Spleen (tissue), 11 donors: ENCODE results near the gene CCL22. TPM values are rescaled to one million over a fixed set of nuclear protein-coding genes. Genes with fewer than 3 reads are reported as not detected.

ENCODE experiments used
- DNase-seq: peaks from one replicate; pipeline ENCODE4 v3.0.0-alpha.2; 2020
- H3K27ac ChIP-seq, 8 donors: fragments of 200-600 bp; sonication (generic) in 7 of 8; 1 replicate in 4 of 8; 2 replicates in 4 of 8; pipeline versions ENCODE4 v1.5.0 to v1.8.0; 2016 to 2021; ENCODE audit warnings: inconsistent platforms in 4 of 8, mild to moderate bottlenecking in 4 of 8, moderate library complexity in 1 of 8
- H3K27me3 ChIP-seq, 7 donors: fragments of 200-600 bp; sonication (generic) in 6 of 7; replicated peaks in 1 of 7; 1 replicate in 4 of 7; 2 replicates in 3 of 7; pipeline versions ENCODE4 v1.5.0 to v1.8.0; 2016 to 2021; ENCODE audit warnings: inconsistent platforms in 3 of 7, mild to moderate bottlenecking in 1 of 7
- H3K36me3 ChIP-seq, 6 donors: fragments of 200-600 bp; sonication (generic) in 5 of 6; 1 replicate in 4 of 6; 2 replicates in 2 of 6; pipeline versions ENCODE4 v1.5.0 to v1.8.0; 2016 to 2021; ENCODE audit warnings: inconsistent platforms in 2 of 6
- H3K4me1 ChIP-seq, 6 donors: fragments of 200-600 bp; sonication (generic) in 5 of 6; 1 replicate in 3 of 6; 2 replicates in 3 of 6; pipeline versions ENCODE4 v1.5.0 to v1.8.0; 2016 to 2021; ENCODE audit warnings: inconsistent platforms in 3 of 6
- H3K4me3 ChIP-seq, 8 donors: fragments of 200-600 bp; sonication (generic) in 7 of 8; 1 replicate in 4 of 8; 2 replicates in 4 of 8; pipeline versions ENCODE4 v1.5.0 to v1.8.0; 2016 to 2021; ENCODE audit warnings: inconsistent platforms in 4 of 8, mild to moderate bottlenecking in 4 of 8, moderate library complexity in 2 of 8
- H3K9me3 ChIP-seq, 8 donors: fragments of 200-600 bp; sonication (generic) in 7 of 8; 1 replicate in 4 of 8; 2 replicates in 4 of 8; pipeline versions ENCODE4 v1.5.0 to v1.8.0; 2016 to 2021; ENCODE audit warnings: inconsistent platforms in 4 of 8
- POLR2A ChIP-seq, 3 donors: fragments of 450-650 bp; IDR thresholded peaks; one replicate each; pipeline ENCODE4 v1.5.1; 2017; ENCODE audit warnings: antibody characterized with exemption in 3 of 3, mild to moderate bottlenecking in 1 of 3
- POLR2AphosphoS5 ChIP-seq, 3 donors: sonication (generic); formaldehyde crosslinking; IDR thresholded peaks; one replicate each; pipeline ENCODE4 v1.5.1; 2017; ENCODE audit warnings: antibody characterized with exemption in 3 of 3
- WGBS, 5 donors: extraction: QIAGEN DNeasy Blood & Tissue Kit in 3 of 5; methylation state at CpG; one replicate each; pipeline versions ENCODE4 v1.1.5 to v1.1.7; 2013 to 2018; 5-methylcytosine and 5-hydroxymethylcytosine counted together
- intact Hi-C: fragments of 100-400 bp; cut with DNase I; formaldehyde crosslinking; loops from one replicate; pipeline ENCODE4 v1.15.0; 2023; ENCODE audit warnings: low total_unique reads
- polyA plus RNA-seq, 3 donors: library from polyadenylated mRNA; stranded (reverse); fragments of 200-250 nt; gene quantifications; one replicate each; pipeline ENCODE4 v1.2.1, GENCODE V29; 2013
- total RNA-seq, 7 donors: library from RNA; depleted of rRNA in 3 of 7; stranded (reverse); fragments of >200 nt in 3 of 7; fragmentation: NEBNext Ultra II Directional in 4 of 7; extraction: Animal tissue kit (Norgen Biotek cat#: 25700) in 4 of 7; gene quantifications; one replicate each; pipeline versions ENCODE4 v1.1.0 to v1.2.1, GENCODE V29; 2016 to 2021
- TF ChIP-seq, protein P1 (sequence below), 11 experiments: fragments of 200-600 bp in 7 of 11; fragments of 450-650 bp in 4 of 11; sonication (generic) in 4 of 11; IDR thresholded peaks in 8 of 11; conservative IDR thresholded peaks in 3 of 11; 1 replicate in 7 of 11; 2 replicates in 4 of 11; pipeline versions ENCODE4 v1.4.0 to v1.8.0; 2016 to 2021; ENCODE audit warnings: antibody characterized with exemption in 11 of 11, inconsistent platforms in 4 of 11, mild to moderate bottlenecking in 1 of 11
- donor health status: healthy with polysubstance abuse.
- donor health status: DM: no; HTN: no; CAD: no; lungs with moderate emphysema.
- donor health status: DM: no; HTN: no; CAD: no.
- donor health status: Bipolar disorder and iron deficiency.
- donor health status: healthy.
- donor health status: DM: no; HTN: no; CAD: no.
- donor health status: DM: yes; HTN: yes; CAD: no.

Gene CCL22
- total and polyA plus RNA-seq, 10 donors = 0.51 to 6.9 (median 1.7) TPM

DNA sequence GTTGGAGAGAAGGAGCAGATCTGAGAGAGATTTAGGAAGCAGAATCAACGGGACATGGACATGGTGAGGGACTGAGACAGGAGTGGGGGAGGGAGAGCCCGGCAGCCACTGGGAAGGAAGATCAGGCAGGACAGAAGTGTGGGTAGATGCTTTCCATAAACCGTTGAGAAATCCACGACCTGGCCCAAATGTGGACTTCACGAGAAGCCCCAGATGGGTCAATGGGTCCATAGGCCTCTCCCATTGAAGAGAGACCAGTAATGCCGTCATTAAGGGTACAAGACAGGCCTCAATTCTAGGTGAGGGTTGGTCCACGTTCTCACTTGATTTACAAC, 530 bp upstream of the CCL22 start:
- no peak for DNase-seq
- intact Hi-C loops = no loop called here
- no peaks in the 10 kb centered on the region for H3K9me3 ChIP-seq
- H3K4me1 ChIP-seq = peaks cover 0 to 13% (median 6%) of the 10 kb centered on the region in 6 donors
- no peak overlapping the region for H3K27ac ChIP-seq
- no peak overlapping the region for H3K4me3 ChIP-seq
- no peaks in the 10 kb centered on the region for H3K27me3 ChIP-seq
- no peaks in the 10 kb centered on the region for H3K36me3 ChIP-seq
- 67 to 82% (median 72%) methylated on average over 7 of the region's 7 CpGs for WGBS, 5 donors
- TF ChIP-seq POLR2AphosphoS5 (IDR thresholded peaks at IDR 0.05) = no peak
- TF ChIP-seq, protein P1, sequence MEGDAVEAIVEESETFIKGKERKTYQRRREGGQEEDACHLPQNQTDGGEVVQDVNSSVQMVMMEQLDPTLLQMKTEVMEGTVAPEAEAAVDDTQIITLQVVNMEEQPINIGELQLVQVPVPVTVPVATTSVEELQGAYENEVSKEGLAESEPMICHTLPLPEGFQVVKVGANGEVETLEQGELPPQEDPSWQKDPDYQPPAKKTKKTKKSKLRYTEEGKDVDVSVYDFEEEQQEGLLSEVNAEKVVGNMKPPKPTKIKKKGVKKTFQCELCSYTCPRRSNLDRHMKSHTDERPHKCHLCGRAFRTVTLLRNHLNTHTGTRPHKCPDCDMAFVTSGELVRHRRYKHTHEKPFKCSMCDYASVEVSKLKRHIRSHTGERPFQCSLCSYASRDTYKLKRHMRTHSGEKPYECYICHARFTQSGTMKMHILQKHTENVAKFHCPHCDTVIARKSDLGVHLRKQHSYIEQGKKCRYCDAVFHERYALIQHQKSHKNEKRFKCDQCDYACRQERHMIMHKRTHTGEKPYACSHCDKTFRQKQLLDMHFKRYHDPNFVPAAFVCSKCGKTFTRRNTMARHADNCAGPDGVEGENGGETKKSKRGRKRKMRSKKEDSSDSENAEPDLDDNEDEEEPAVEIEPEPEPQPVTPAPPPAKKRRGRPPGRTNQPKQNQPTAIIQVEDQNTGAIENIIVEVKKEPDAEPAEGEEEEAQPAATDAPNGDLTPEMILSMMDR (IDR thresholded peaks at IDR 0.05 in 8 of 11, conservative IDR thresholded peaks at IDR 0.05 in 3 of 11) = no peak
- TF ChIP-seq POLR2A (IDR thresholded peaks at IDR 0.05) = no peak

DNA sequence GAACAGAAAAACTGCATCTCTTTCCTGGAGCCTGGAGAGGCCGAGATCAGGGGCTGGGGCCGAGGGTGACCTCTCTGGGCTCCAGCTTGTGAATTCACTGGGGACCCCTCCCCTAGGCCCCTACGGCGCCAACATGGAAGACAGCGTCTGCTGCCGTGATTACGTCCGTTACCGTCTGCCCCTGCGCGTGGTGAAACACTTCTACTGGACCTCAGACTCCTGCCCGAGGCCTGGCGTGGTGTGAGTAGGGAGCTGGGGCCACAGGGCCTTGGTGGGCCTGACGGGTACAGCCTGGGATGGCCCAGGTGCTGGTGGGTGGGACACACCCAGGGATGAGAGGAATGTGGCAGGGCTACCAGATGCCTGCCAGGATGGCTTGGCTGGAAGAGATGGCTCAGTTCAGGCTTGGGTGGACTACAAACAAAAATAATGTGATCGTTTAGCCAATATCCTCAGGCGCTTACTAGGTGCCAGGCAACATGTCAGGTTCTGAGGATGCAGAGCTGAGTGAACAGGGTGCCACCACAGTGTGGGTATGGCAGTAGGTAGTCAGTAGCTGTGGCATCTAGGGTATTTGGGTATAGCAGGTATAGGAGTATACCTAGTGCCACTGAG, 1.8 kb downstream of the CCL22 start:
- Histone ChIP-seq H3K27me3 (peaks cover 0 to 5% (median 0%) of the 10 kb centered on the region in 7 donors), H3K4me3 (no peak overlapping the region), H3K4me1 (peaks cover 0 to 13% (median 6%) of the 10 kb centered on the region in 6 donors), H3K9me3 (no peaks in the 10 kb centered on the region), H3K36me3 (no peaks in the 10 kb centered on the region), H3K27ac (no peak overlapping the region)
- TF ChIP-seq, protein P1 (IDR thresholded peaks at IDR 0.05 in 8 of 11, conservative IDR thresholded peaks at IDR 0.05 in 3 of 11) = no peak
- TF ChIP-seq POLR2AphosphoS5 (IDR thresholded peaks at IDR 0.05) (no peak), POLR2A (IDR thresholded peaks at IDR 0.05) (no peak)
- DNase-seq = peak; percentile 59
- intact Hi-C loops = no loop called here
- 84 to 94% (median 91%) methylated on average over 14 to 16 of the region's 16 CpGs for WGBS, 5 donors

DNA sequence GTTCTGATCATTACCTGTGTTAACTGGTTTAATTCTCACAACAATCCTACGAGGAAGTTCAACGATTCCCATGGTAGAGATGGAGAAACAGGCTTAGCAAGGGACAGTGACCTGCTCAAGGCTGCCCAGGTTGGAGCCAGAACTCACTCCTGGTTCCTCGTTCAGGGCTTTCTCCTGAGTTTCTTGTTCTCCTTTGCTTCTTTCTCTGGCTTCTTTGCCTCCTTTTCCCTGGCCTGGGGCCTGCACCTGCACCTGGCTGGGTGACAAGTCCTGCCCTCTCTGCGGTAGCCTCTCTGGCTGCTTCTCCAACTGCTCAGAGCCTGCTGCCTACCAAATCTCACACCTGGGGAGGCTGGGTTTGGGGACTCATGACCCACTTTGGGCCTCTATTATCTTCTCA, 2.8 kb downstream of the CCL22 start:
- Histone ChIP-seq H3K9me3 (no peaks in the 10 kb centered on the region), H3K27ac (no peak overlapping the region), H3K27me3 (peaks cover 0 to 15% (median 0%) of the 10 kb centered on the region in 7 donors), H3K4me1 (peaks cover 0 to 13% (median 6%) of the 10 kb centered on the region in 6 donors), H3K4me3 (no peak overlapping the region), H3K36me3 (no peaks in the 10 kb centered on the region)
- WGBS, 5 donors = 70 to 89% (median 77%) methylated on average over 4 of the region's 4 CpGs
- intact Hi-C loops = no loop called here
- TF ChIP-seq POLR2AphosphoS5 (IDR thresholded peaks at IDR 0.05) = no peak
- TF ChIP-seq, protein P1 (IDR thresholded peaks at IDR 0.05 in 8 of 11, conservative IDR thresholded peaks at IDR 0.05 in 3 of 11) = no peak
- no peak for TF ChIP-seq POLR2A (IDR thresholded peaks at IDR 0.05)
- DNase-seq = peak; percentile 38

DNA sequence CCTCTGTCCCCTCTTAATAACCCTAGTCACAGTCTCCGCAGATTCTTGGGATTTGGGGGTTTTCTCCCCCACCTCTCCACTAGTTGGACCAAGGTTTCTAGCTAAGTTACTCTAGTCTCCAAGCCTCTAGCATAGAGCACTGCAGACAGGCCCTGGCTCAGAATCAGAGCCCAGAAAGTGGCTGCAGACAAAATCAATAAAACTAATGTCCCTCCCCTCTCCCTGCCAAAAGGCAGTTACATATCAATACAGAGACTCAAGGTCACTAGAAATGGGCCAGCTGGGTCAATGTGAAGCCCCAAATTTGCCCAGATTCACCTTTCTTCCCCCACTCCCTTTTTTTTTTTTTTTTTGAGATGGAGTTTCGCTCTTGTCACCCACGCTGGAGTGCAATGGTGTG, 5.6 kb downstream of the CCL22 start:
- H3K9me3 ChIP-seq = no peaks in the 10 kb centered on the region
- H3K4me3 ChIP-seq = no peak overlapping the region
- intact Hi-C loops = no loop called here
- 85 to 98% (median 97%) methylated on average over 3 of the region's 3 CpGs for WGBS, 5 donors
- peaks cover 0 to 32% (median 0%) of the 10 kb centered on the region in 7 donors for H3K27me3 ChIP-seq
- H3K27ac ChIP-seq = no peak overlapping the region
- no peaks in the 10 kb centered on the region for H3K4me1 ChIP-seq
- DNase-seq = no peak
- no peaks in the 10 kb centered on the region for H3K36me3 ChIP-seq
- TF ChIP-seq POLR2AphosphoS5 (IDR thresholded peaks at IDR 0.05) (no peak), POLR2A (IDR thresholded peaks at IDR 0.05) (no peak)
- TF ChIP-seq, protein P1 (IDR thresholded peaks at IDR 0.05 in 8 of 11, conservative IDR thresholded peaks at IDR 0.05 in 3 of 11) = no peak
